Erythroblast (primary cell): ENCODE measurements around the gene ZCRB1.
"Not testable (repeated sequence)": the region's sequence is repeated elsewhere in the genome, so short reads cannot be mapped to it uniquely, and the experiment has no call there.

Source experiments
- GATA1 ChIP-seq: IDR thresholded peaks from 2 replicates; pipeline ENCODE4 v1.6.1; 2011; ENCODE audit warnings: low read depth, mild to moderate bottlenecking, control low read depth, low read length, moderate library complexity
- POLR2A ChIP-seq: IDR thresholded peaks from 2 replicates; pipeline ENCODE4 v1.6.1; 2011; ENCODE audit warnings: mild to moderate bottlenecking, low read length

DNA sequence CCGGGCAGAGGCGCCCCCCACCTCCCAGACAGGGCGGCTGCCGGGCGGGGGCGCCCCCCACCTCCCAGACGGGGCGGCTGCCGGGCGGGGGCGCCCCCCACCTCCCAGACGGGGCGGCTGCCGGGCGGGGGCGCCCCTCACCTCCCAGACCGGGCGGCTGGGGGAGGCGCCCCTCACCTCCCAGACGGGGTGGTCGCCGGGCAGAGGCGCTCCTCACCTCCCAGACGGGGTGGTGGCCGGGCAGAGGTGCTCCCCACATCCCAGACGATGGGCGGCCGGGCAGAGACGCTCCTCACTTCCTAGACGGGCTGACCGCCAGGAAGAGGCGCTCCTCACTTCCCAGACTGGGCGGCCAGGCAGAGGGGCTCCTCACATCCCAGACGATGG lies 24.1 kb upstream of the ZCRB1 start:
- TF ChIP-seq POLR2A, GATA1: not testable (repeated sequence)
